ENCODE measurements around the gene MATR3.

The MATR3 gene

GRCh38 chr5:139360384-139360783 lies 66.8 kb downstream of the MATR3 start:
- DNase-seq = no peak

GRCh38 chr5:139361835-139362429 lies 68.4 kb downstream of the MATR3 start:
- no peak for DNase-seq

- no peak for DNase-seq
These were observed 70.4 kb downstream of the MATR3 start for GRCh38 chr5:139363937-139364336.

GRCh38 chr5:139364466-139364865 lies 70.9 kb downstream of the MATR3 start:
- no peak for DNase-seq

GRCh38 chr5:139368613-139369012 lies 75.1 kb downstream of the MATR3 start:
- no peak for DNase-seq

- DNase-seq = no peak
These were observed 75.6 kb downstream of the MATR3 start for GRCh38 chr5:139369181-139369580.

- no peak for DNase-seq
These were observed 78.2 kb downstream of the MATR3 start for GRCh38 chr5:139371482-139372435.

GRCh38 chr5:139374909-139375308 lies 81.4 kb downstream of the MATR3 start:
- DNase-seq = no peak

- DNase-seq = no peak
These were observed 82.8 kb downstream of the MATR3 start for GRCh38 chr5:139376364-139376763.

GRCh38 chr5:139377226-139377625 lies 83.7 kb downstream of the MATR3 start:
- no peak for DNase-seq

GRCh38 chr5:139378101-139378825 lies 84.7 kb downstream of the MATR3 start:
- DNase-seq = no peak

- no peak for DNase-seq
These were observed 85.4 kb downstream of the MATR3 start for GRCh38 chr5:139378941-139379361.

- no peak for DNase-seq
These were observed 86.3 kb downstream of the MATR3 start for GRCh38 chr5:139379626-139380449.

All from NCI-H1105 treated with DMSO at 0.1 percent for 48 hours (cell line).